ENCODE results near the gene UBE2E1. TPM values are rescaled to one million over a fixed set of nuclear protein-coding genes. Genes with fewer than 3 reads are reported as not detected.
"Not testable (repeated sequence)": the region's sequence is repeated elsewhere in the genome, so short reads cannot be mapped to it uniquely, and the experiment has no call there.

The UBE2E1 gene
- total and polyA plus RNA-seq, 4 donors = 6.6 to 31.8 (median 25.4) TPM

GRCh38 chr3:23911397-23911796, 105.6 kb downstream of the UBE2E1 start (continued):
- TF ChIP-seq, protein P1, sequence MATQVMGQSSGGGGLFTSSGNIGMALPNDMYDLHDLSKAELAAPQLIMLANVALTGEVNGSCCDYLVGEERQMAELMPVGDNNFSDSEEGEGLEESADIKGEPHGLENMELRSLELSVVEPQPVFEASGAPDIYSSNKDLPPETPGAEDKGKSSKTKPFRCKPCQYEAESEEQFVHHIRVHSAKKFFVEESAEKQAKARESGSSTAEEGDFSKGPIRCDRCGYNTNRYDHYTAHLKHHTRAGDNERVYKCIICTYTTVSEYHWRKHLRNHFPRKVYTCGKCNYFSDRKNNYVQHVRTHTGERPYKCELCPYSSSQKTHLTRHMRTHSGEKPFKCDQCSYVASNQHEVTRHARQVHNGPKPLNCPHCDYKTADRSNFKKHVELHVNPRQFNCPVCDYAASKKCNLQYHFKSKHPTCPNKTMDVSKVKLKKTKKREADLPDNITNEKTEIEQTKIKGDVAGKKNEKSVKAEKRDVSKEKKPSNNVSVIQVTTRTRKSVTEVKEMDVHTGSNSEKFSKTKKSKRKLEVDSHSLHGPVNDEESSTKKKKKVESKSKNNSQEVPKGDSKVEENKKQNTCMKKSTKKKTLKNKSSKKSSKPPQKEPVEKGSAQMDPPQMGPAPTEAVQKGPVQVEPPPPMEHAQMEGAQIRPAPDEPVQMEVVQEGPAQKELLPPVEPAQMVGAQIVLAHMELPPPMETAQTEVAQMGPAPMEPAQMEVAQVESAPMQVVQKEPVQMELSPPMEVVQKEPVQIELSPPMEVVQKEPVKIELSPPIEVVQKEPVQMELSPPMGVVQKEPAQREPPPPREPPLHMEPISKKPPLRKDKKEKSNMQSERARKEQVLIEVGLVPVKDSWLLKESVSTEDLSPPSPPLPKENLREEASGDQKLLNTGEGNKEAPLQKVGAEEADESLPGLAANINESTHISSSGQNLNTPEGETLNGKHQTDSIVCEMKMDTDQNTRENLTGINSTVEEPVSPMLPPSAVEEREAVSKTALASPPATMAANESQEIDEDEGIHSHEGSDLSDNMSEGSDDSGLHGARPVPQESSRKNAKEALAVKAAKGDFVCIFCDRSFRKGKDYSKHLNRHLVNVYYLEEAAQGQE (IDR thresholded peaks at IDR 0.05) = no peak
- TF ChIP-seq YY1 (IDR thresholded peaks at IDR 0.05) (no peak), NR2F2 (IDR thresholded peaks at IDR 0.05) (no peak), HNF4A (conservative IDR thresholded peaks at IDR 0.05) (no peak)

- H3K4me1 ChIP-seq (ENCODE audit: control insufficient read depth in 4 of 4, insufficient read depth in 4 of 4, low read length in 3 of 4) = peaks cover 0 to 25% (median 18%) of the 10 kb centered on the region in 4 donors
- not testable (repeated sequence) for DNase-seq (ENCODE audit: low spot score); H3K4me3 ChIP-seq (ENCODE audit: low read depth in 1 of 3, low read length in 3 of 3); H3K27ac ChIP-seq (ENCODE audit: low read depth in 1 of 2, low read length in 2 of 2); H3K9ac ChIP-seq (ENCODE audit: low read depth in 1 of 2, low read length in 2 of 2); H3K9me3 ChIP-seq (ENCODE audit: control insufficient read depth in 4 of 4, low read length in 3 of 4); H3K27me3 ChIP-seq (ENCODE audit: control insufficient read depth in 4 of 4, insufficient read depth in 4 of 4, low read length in 3 of 4)
- peaks cover 0 to 17% (median 8%) of the 10 kb centered on the region in 4 donors for H3K36me3 ChIP-seq (ENCODE audit: control insufficient read depth in 4 of 4, insufficient read depth in 3 of 4, low read depth in 1 of 4, low read length in 3 of 4)
- WGBS = 92% methylated on average over 3 of the region's 3 CpGs
Observed at GRCh38 chr3:23912335-23912734, 106.6 kb downstream of the UBE2E1 start.

DNA sequence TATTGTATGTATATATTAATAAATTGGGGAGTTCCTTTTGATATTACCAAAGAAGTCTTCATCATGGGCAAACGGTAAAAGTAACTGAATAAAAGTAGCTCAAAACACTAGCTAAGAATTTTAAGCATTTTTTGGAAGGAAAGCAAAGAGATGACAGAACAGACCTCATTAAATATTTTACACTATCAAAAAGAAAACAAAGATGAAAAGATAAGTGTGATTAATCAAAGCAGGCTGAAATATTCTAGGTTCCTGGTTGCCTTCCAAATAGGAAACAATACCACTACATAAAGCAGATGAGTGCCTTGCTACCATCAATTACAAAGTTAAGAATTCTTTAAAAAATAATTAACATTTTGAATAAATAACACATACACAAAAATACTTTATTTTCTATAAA, 107.4 kb downstream of the UBE2E1 start:
- WGBS = 93% methylated on average over 1 of the region's 1 CpG
- no peak overlapping the region for H3K27ac ChIP-seq (ENCODE audit: low read depth in 1 of 2, low read length in 2 of 2)
- no peak overlapping the region for H3K4me3 ChIP-seq (ENCODE audit: low read depth in 1 of 3, low read length in 3 of 3)
- no peaks in the 10 kb centered on the region for H3K27me3 ChIP-seq (ENCODE audit: control insufficient read depth in 4 of 4, insufficient read depth in 4 of 4, low read length in 3 of 4)
- no peak overlapping the region for H3K9ac ChIP-seq (ENCODE audit: low read depth in 1 of 2, low read length in 2 of 2)
- H3K9me3 ChIP-seq (ENCODE audit: control insufficient read depth in 4 of 4, low read length in 3 of 4) = no peaks in the 10 kb centered on the region
- no peak for DNase-seq (ENCODE audit: low spot score)
- TF ChIP-seq RAD21 (IDR thresholded peaks at IDR 0.05) (no peak), GABPA (IDR thresholded peaks at IDR 0.05 in 1 of 2, conservative IDR thresholded peaks at IDR 0.05 in 1 of 2) (no peak)
- peaks cover 0 to 13% (median 5%) of the 10 kb centered on the region in 4 donors for H3K36me3 ChIP-seq (ENCODE audit: control insufficient read depth in 4 of 4, insufficient read depth in 3 of 4, low read depth in 1 of 4, low read length in 3 of 4)
- peaks cover 0 to 30% (median 23%) of the 10 kb centered on the region in 4 donors for H3K4me1 ChIP-seq (ENCODE audit: control insufficient read depth in 4 of 4, insufficient read depth in 4 of 4, low read length in 3 of 4)

GRCh38 chr3:23913873-23914743, 108.4 kb downstream of the UBE2E1 start:
- peaks cover 0 to 13% (median 7%) of the 10 kb centered on the region in 4 donors for H3K36me3 ChIP-seq (ENCODE audit: control insufficient read depth in 4 of 4, insufficient read depth in 3 of 4, low read depth in 1 of 4, low read length in 3 of 4)
- DNase-seq (ENCODE audit: low spot score) = no peak
- H3K27me3 ChIP-seq (ENCODE audit: control insufficient read depth in 4 of 4, insufficient read depth in 4 of 4, low read length in 3 of 4) = no peaks in the 10 kb centered on the region
- WGBS = 44% methylated on average over 3 of the region's 3 CpGs
- H3K9ac ChIP-seq (ENCODE audit: low read depth in 1 of 2, low read length in 2 of 2) = peak overlapping the region in 1 of 2 donors; percentile 33
- H3K27ac ChIP-seq (ENCODE audit: low read depth in 1 of 2, low read length in 2 of 2) = peak overlapping the region; percentile 88 to 96
- TF ChIP-seq RAD21 (IDR thresholded peaks at IDR 0.05) (peak in 1 of 2 donors; percentile 4), FOXA2 (IDR thresholded peaks at IDR 0.05) (peak; percentile 11), JUND (IDR thresholded peaks at IDR 0.05) (no peak)
- H3K4me3 ChIP-seq (ENCODE audit: low read depth in 1 of 3, low read length in 3 of 3) = no peak overlapping the region
- peaks cover 0 to 37% (median 28%) of the 10 kb centered on the region in 4 donors for H3K4me1 ChIP-seq (ENCODE audit: control insufficient read depth in 4 of 4, insufficient read depth in 4 of 4, low read length in 3 of 4)
- no peaks in the 10 kb centered on the region for H3K9me3 ChIP-seq (ENCODE audit: control insufficient read depth in 4 of 4, low read length in 3 of 4)

Data from liver (tissue), 9 donors.